ENCODE measurements around the gene OGFRL1.

The OGFRL1 gene

DNA sequence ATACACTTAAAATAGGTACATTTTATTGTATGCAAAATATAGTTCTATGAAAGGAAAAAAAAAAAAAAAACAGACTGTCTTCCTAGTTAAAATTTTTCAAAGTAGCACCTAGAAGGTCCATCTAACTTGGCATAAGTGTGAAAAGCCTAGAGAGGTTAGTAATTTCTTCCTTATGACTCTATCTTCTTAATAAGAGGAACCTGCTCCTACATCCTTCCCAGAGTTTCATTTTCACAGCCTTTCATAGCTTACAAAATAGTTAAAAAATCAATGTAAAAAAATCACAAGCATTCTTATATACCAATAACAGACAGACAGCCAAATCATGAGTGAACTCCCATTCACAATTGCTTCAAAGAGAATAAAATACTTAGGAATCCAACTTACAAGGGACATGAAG is 28.8 kb downstream of the OGFRL1 start:
- TF ChIP-seq RARB (CRISPR knock-in tag; IDR thresholded peaks at IDR 0.05), result no peak
- no peak for TF ChIP-seq ISL1 (CRISPR knock-in tag; IDR thresholded peaks at IDR 0.05)
- TF ChIP-seq, protein P1, sequence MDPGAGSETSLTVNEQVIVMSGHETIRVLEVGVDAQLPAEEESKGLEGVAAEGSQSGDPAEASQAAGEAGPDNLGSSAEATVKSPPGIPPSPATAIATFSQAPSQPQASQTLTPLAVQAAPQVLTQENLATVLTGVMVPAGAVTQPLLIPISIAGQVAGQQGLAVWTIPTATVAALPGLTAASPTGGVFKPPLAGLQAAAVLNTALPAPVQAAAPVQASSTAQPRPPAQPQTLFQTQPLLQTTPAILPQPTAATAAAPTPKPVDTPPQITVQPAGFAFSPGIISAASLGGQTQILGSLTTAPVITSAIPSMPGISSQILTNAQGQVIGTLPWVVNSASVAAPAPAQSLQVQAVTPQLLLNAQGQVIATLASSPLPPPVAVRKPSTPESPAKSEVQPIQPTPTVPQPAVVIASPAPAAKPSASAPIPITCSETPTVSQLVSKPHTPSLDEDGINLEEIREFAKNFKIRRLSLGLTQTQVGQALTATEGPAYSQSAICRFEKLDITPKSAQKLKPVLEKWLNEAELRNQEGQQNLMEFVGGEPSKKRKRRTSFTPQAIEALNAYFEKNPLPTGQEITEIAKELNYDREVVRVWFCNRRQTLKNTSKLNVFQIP (CRISPR knock-in tag; IDR thresholded peaks at IDR 0.05; ENCODE audit: borderline replicate concordance, low read depth), result no peak
- TF ChIP-seq ZNF70 (CRISPR knock-in tag; IDR thresholded peaks at IDR 0.05), result no peak
- TF ChIP-seq, protein P2, sequence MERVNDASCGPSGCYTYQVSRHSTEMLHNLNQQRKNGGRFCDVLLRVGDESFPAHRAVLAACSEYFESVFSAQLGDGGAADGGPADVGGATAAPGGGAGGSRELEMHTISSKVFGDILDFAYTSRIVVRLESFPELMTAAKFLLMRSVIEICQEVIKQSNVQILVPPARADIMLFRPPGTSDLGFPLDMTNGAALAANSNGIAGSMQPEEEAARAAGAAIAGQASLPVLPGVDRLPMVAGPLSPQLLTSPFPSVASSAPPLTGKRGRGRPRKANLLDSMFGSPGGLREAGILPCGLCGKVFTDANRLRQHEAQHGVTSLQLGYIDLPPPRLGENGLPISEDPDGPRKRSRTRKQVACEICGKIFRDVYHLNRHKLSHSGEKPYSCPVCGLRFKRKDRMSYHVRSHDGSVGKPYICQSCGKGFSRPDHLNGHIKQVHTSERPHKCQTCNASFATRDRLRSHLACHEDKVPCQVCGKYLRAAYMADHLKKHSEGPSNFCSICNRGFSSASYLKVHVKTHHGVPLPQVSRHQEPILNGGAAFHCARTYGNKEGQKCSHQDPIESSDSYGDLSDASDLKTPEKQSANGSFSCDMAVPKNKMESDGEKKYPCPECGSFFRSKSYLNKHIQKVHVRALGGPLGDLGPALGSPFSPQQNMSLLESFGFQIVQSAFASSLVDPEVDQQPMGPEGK (CRISPR knock-in tag; IDR thresholded peaks at IDR 0.05; ENCODE audit: borderline replicate concordance), result no peak
- no peak for TF ChIP-seq SNAI2 (CRISPR knock-in tag; IDR thresholded peaks at IDR 0.05)
- no peak for TF ChIP-seq ESRRG (CRISPR knock-in tag; IDR thresholded peaks at IDR 0.05)
- no peak for TF ChIP-seq ZFP30 (CRISPR knock-in tag; IDR thresholded peaks at IDR 0.05)
- no peak for TF ChIP-seq ZFP3 (CRISPR knock-in tag; IDR thresholded peaks at IDR 0.05)
- no peak for TF ChIP-seq TCF4 (CRISPR knock-in tag; IDR thresholded peaks at IDR 0.05; ENCODE audit: borderline replicate concordance)
- no peak for ATAC-seq

DNA sequence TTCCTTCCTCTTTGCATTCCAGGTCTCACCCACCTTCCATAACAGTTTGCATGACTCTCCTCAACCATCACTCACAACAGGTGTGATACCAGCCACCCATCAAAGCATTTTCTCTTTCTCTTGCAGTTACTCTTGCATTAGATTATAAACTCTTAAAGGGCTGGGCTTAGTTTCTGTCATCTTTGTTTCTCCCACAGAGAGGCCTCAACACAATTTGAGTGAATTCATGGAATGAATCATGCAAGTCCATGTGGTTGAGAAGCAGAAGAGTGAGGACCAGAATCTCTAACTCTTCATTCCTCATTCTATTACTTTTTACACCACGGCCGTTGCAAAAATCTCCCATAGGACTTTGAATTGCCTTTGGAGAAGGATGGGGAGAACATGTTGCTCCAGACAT is 31.4 kb downstream of the OGFRL1 start:
- ATAC-seq, result no peak
- no peak for TF ChIP-seq GLIS3 (CRISPR knock-in tag; IDR thresholded peaks at IDR 0.05)
- no peak for TF ChIP-seq PPARA (CRISPR knock-in tag; IDR thresholded peaks at IDR 0.05; ENCODE audit: borderline replicate concordance)
- no peak for TF ChIP-seq ZNF565 (CRISPR knock-in tag; conservative IDR thresholded peaks at IDR 0.05; ENCODE audit: low read depth)
- TF ChIP-seq, protein P1 (CRISPR knock-in tag; IDR thresholded peaks at IDR 0.05; ENCODE audit: borderline replicate concordance, low read depth), result no peak
- TF ChIP-seq, protein P3, sequence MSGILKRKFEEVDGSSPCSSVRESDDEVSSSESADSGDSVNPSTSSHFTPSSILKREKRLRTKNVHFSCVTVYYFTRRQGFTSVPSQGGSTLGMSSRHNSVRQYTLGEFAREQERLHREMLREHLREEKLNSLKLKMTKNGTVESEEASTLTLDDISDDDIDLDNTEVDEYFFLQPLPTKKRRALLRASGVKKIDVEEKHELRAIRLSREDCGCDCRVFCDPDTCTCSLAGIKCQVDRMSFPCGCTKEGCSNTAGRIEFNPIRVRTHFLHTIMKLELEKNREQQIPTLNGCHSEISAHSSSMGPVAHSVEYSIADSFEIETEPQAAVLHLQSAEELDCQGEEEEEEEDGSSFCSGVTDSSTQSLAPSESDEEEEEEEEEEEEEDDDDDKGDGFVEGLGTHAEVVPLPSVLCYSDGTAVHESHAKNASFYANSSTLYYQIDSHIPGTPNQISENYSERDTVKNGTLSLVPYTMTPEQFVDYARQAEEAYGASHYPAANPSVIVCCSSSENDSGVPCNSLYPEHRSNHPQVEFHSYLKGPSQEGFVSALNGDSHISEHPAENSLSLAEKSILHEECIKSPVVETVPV (CRISPR knock-in tag; IDR thresholded peaks at IDR 0.05), result no peak
- no peak for TF ChIP-seq ZFP30 (CRISPR knock-in tag; IDR thresholded peaks at IDR 0.05)

DNA sequence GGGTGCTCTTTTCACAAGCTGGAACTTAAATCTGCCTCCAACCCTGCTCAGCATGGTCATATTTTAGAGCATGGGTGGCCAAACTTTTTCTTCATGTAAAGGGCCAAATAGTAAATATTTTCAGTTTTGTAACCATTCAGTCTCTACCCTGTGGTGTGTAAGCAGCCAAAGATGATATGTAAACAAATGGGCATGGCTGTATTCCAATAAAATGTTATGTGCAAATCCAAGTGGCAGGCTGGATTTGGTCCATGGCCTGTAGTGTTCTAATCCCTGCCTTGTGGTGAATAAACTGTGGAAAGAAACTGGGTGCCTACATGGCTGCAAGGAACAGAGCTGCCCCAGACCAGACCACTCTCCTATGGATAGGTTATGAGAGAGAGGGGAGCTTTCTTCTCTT is 32.7 kb downstream of the OGFRL1 start:
- ATAC-seq, result no peak
- no peak for TF ChIP-seq ESRRG (CRISPR knock-in tag; IDR thresholded peaks at IDR 0.05)
- TF ChIP-seq ZFP3 (CRISPR knock-in tag; IDR thresholded peaks at IDR 0.05), result no peak
- TF ChIP-seq, protein P3 (CRISPR knock-in tag; IDR thresholded peaks at IDR 0.05), result no peak
- TF ChIP-seq, protein P1 (CRISPR knock-in tag; IDR thresholded peaks at IDR 0.05; ENCODE audit: borderline replicate concordance, low read depth), result no peak
- no peak for TF ChIP-seq ZNF565 (CRISPR knock-in tag; conservative IDR thresholded peaks at IDR 0.05; ENCODE audit: low read depth)
- TF ChIP-seq ZNF70 (CRISPR knock-in tag; IDR thresholded peaks at IDR 0.05), result no peak
- TF ChIP-seq RARB (CRISPR knock-in tag; IDR thresholded peaks at IDR 0.05), result no peak
- TF ChIP-seq CSDC2 (CRISPR knock-in tag; IDR thresholded peaks at IDR 0.05), result no peak
- TF ChIP-seq, protein P2 (CRISPR knock-in tag; IDR thresholded peaks at IDR 0.05; ENCODE audit: borderline replicate concordance), result no peak
- TF ChIP-seq, protein P4, sequence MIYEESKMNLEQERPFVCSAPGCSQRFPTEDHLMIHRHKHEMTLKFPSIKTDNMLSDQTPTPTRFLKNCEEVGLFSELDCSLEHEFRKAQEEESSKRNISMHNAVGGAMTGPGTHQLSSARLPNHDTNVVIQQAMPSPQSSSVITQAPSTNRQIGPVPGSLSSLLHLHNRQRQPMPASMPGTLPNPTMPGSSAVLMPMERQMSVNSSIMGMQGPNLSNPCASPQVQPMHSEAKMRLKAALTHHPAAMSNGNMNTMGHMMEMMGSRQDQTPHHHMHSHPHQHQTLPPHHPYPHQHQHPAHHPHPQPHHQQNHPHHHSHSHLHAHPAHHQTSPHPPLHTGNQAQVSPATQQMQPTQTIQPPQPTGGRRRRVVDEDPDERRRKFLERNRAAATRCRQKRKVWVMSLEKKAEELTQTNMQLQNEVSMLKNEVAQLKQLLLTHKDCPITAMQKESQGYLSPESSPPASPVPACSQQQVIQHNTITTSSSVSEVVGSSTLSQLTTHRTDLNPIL (CRISPR knock-in tag; IDR thresholded peaks at IDR 0.05; ENCODE audit: low read depth), result no peak

Measured in SK-N-SH treated with all-trans-retinoic acid at 6 μM for 48 hours (cell line).